Activated naive CD8-positive, alpha-beta T cell treated with anti-CD3 and anti-CD28 coated beads, Interleukin-2, amount 50 U/mL, for 24 hours (primary cell): Measurements from ENCODE around the gene GABPA.

Source experiments
- ATAC-seq: fragments of 150-1000 bp; cut with Tn5 transposase; one replicate; pipeline ENCODE4 v1.10.0; 2021
- DNase-seq: peaks from one replicate; pipeline ENCODE4 v3.0.0; 2021
- H3K27ac Mint-ChIP-seq: one replicate; pipeline ENCODE4 v1.8.0; 2021; ENCODE audit warnings: mild to moderate bottlenecking, mixed read lengths
- H3K27me3 Mint-ChIP-seq: one replicate; pipeline ENCODE4 v1.8.0; 2021; ENCODE audit warnings: mixed read lengths
- H3K36me3 Mint-ChIP-seq: one replicate; pipeline ENCODE4 v1.8.0; 2021; ENCODE audit warnings: low read depth, mixed read lengths
- H3K4me1 Mint-ChIP-seq: one replicate; pipeline ENCODE4 v1.8.0; 2021; ENCODE audit warnings: mixed read lengths
- H3K4me3 Mint-ChIP-seq: one replicate; pipeline ENCODE4 v1.8.0; 2021; ENCODE audit warnings: mild to moderate bottlenecking, moderate library complexity, mixed read lengths
- H3K9me3 Mint-ChIP-seq: one replicate; pipeline ENCODE4 v1.8.0; 2021; ENCODE audit warnings: mixed read lengths

The GABPA gene

GRCh38 chr21:25813917-25814316 lies 79.1 kb downstream of the GABPA start:
- H3K4me1 Mint-ChIP-seq = peaks cover 3% of the 10 kb centered on the region
- H3K27me3 Mint-ChIP-seq = peaks cover under 1% of the 10 kb centered on the region
- no peaks in the 10 kb centered on the region for H3K36me3 Mint-ChIP-seq
- DNase-seq = no peak
- no peak for ATAC-seq
- H3K4me3 Mint-ChIP-seq = no peak overlapping the region
- H3K27ac Mint-ChIP-seq = no peak overlapping the region
- H3K9me3 Mint-ChIP-seq = no peaks in the 10 kb centered on the region

GRCh38 chr21:25818121-25818520 lies 83.3 kb downstream of the GABPA start:
- no peak overlapping the region for H3K27ac Mint-ChIP-seq
- no peak for DNase-seq
- no peak for ATAC-seq
- H3K36me3 Mint-ChIP-seq = no peaks in the 10 kb centered on the region
- H3K4me1 Mint-ChIP-seq = no peaks in the 10 kb centered on the region
- no peak overlapping the region for H3K4me3 Mint-ChIP-seq
- no peaks in the 10 kb centered on the region for H3K9me3 Mint-ChIP-seq
- no peaks in the 10 kb centered on the region for H3K27me3 Mint-ChIP-seq

- DNase-seq = no peak
- ATAC-seq = no peak
- Mint-ChIP-seq H3K36me3 (no peaks in the 10 kb centered on the region), H3K27me3 (no peaks in the 10 kb centered on the region), H3K4me1 (no peaks in the 10 kb centered on the region), H3K27ac (no peak overlapping the region), H3K9me3 (no peaks in the 10 kb centered on the region), H3K4me3 (no peak overlapping the region)
Observed at GRCh38 chr21:25818551-25818950, 83.8 kb downstream of the GABPA start.
